Uterus (tissue), 4 donors: Measurements from ENCODE around the gene TCF19. TPM values are rescaled to one million over a fixed set of nuclear protein-coding genes. Genes with fewer than 3 reads are reported as not detected.

Source experiments
- DNase-seq, 2 donors: peaks; one replicate each; pipeline ENCODE4 v3.0.0-alpha.2; 2019 to 2020
- H3K27ac ChIP-seq, 2 donors: fragments of 200-600 bp; sonication (generic); 1 replicate in 1 of 2; 2 replicates in 1 of 2; pipeline ENCODE4 v1.5.1; 2016 to 2018
- H3K27me3 ChIP-seq, 2 donors: fragments of 200-600 bp; sonication (generic); one replicate each; pipeline ENCODE4 v1.5.1; 2018 to 2019; ENCODE audit warnings: control low read depth in 1 of 2
- H3K36me3 ChIP-seq, 2 donors: fragments of 200-600 bp; sonication (generic); one replicate each; pipeline ENCODE4 v1.5.1; 2019; ENCODE audit warnings: control low read depth in 1 of 2
- H3K4me1 ChIP-seq, 2 donors: fragments of 200-600 bp; sonication (generic); one replicate each; pipeline ENCODE4 v1.5.1; 2018 to 2019; ENCODE audit warnings: control low read depth in 1 of 2
- H3K4me3 ChIP-seq, 2 donors: fragments of 200-600 bp; sonication (generic); 1 replicate in 1 of 2; 2 replicates in 1 of 2; pipeline ENCODE4 v1.5.1; 2018 to 2019; ENCODE audit warnings: mild to moderate bottlenecking in 1 of 2
- H3K9me3 ChIP-seq, 2 donors: fragments of 200-600 bp; sonication (generic); one replicate each; pipeline ENCODE4 v1.5.1; 2019; ENCODE audit warnings: control low read depth in 1 of 2
- CTCF ChIP-seq, 4 experiments: fragments of 200-600 bp in 2 of 4; fragments of 450-650 bp in 2 of 4; sonication (generic) in 2 of 4; IDR thresholded peaks; one replicate each; pipeline ENCODE4 v1.5.1; 2016 to 2019; ENCODE audit warnings: antibody characterized with exemption in 4 of 4, mild to moderate bottlenecking in 2 of 4, moderate library complexity in 1 of 4
- POLR2A ChIP-seq, 2 donors: fragments of 450-650 bp; IDR thresholded peaks; one replicate each; pipeline ENCODE4 v1.6.1; 2016; ENCODE audit warnings: antibody characterized with exemption in 2 of 2, mild to moderate bottlenecking in 1 of 2, moderate library complexity in 1 of 2
- intact Hi-C: fragments of 100-400 bp; cut with DNase I; formaldehyde crosslinking; loops from one replicate; pipeline ENCODE4 v1.15.1; 2023; ENCODE audit warnings: low total_unique reads
- total RNA-seq, 4 donors: library from RNA; depleted of rRNA in 3 of 4; stranded (reverse); fragments of >200 nt in 3 of 4; gene quantifications; one replicate each; pipeline versions ENCODE4 v1.1.0 to v1.2.4, GENCODE V29; 2014 to 2023
- donor health status: DM: yes; HTN: yes; CAD: no.

Gene TCF19
- total RNA-seq, 4 donors from 2014 or later: 3.6 to 22.3 (median 12.6) TPM

- no peak overlapping the region for H3K4me3 ChIP-seq
- DNase-seq: peak; percentile 44 to 65
- TF ChIP-seq CTCF (IDR thresholded peaks at IDR 0.05) (no peak), POLR2A (IDR thresholded peaks at IDR 0.05) (no peak)
- no peak overlapping the region for H3K27ac ChIP-seq
- H3K9me3 ChIP-seq: no peaks in the 10 kb centered on the region
- H3K36me3 ChIP-seq: no peaks in the 10 kb centered on the region
- H3K4me1 ChIP-seq: no peaks in the 10 kb centered on the region
- no peaks in the 10 kb centered on the region for H3K27me3 ChIP-seq
- intact Hi-C loops: loop anchor here (5.0 kb wide), 1 partner anchor 49 kb away; no protein-coding TSS in a partner anchor
These were observed 15.2 kb upstream of the TCF19 start for GRCh38 chr6:31143148-31143547.

- H3K27ac ChIP-seq: no peak overlapping the region
- no peaks in the 10 kb centered on the region for H3K9me3 ChIP-seq
- TF ChIP-seq CTCF (IDR thresholded peaks at IDR 0.05): no peak
- no peak for TF ChIP-seq POLR2A (IDR thresholded peaks at IDR 0.05)
- DNase-seq: no peak
- no peaks in the 10 kb centered on the region for H3K27me3 ChIP-seq
- no peaks in the 10 kb centered on the region for H3K4me1 ChIP-seq
- intact Hi-C loops: loop anchor here (5.0 kb wide), 1 partner anchor 48 kb away; no protein-coding TSS in a partner anchor
- no peak overlapping the region for H3K4me3 ChIP-seq
- no peaks in the 10 kb centered on the region for H3K36me3 ChIP-seq
These were observed 14.0 kb upstream of the TCF19 start for GRCh38 chr6:31144296-31144969.

- Histone ChIP-seq H3K4me1 (no peaks in the 10 kb centered on the region), H3K27me3 (no peaks in the 10 kb centered on the region), H3K4me3 (no peak overlapping the region), H3K36me3 (no peaks in the 10 kb centered on the region), H3K27ac (no peak overlapping the region), H3K9me3 (no peaks in the 10 kb centered on the region)
- DNase-seq: no peak
- intact Hi-C loops: loop anchor here (5.0 kb wide), 1 partner anchor 47 kb away; no protein-coding TSS in a partner anchor
- no peak for TF ChIP-seq CTCF (IDR thresholded peaks at IDR 0.05)
- TF ChIP-seq POLR2A (IDR thresholded peaks at IDR 0.05): no peak
These were observed 13.4 kb upstream of the TCF19 start for GRCh38 chr6:31144970-31145340.

GRCh38 chr6:31145386-31145785, 13.0 kb upstream of the TCF19 start:
- no peak for TF ChIP-seq POLR2A (IDR thresholded peaks at IDR 0.05)
- no peak overlapping the region for H3K27ac ChIP-seq
- no peak overlapping the region for H3K4me3 ChIP-seq
- no peaks in the 10 kb centered on the region for H3K4me1 ChIP-seq
- H3K9me3 ChIP-seq: no peaks in the 10 kb centered on the region
- intact Hi-C loops: no loop called here
- H3K36me3 ChIP-seq: no peaks in the 10 kb centered on the region
- no peak for DNase-seq
- no peaks in the 10 kb centered on the region for H3K27me3 ChIP-seq

- no peak overlapping the region for H3K27ac ChIP-seq
- intact Hi-C loops: no loop called here
- no peaks in the 10 kb centered on the region for H3K36me3 ChIP-seq
- no peak for DNase-seq
- no peaks in the 10 kb centered on the region for H3K27me3 ChIP-seq
- H3K4me1 ChIP-seq: no peaks in the 10 kb centered on the region
- TF ChIP-seq CTCF (IDR thresholded peaks at IDR 0.05) (no peak), POLR2A (IDR thresholded peaks at IDR 0.05) (no peak)
- H3K9me3 ChIP-seq: no peaks in the 10 kb centered on the region
- H3K4me3 ChIP-seq: no peak overlapping the region
These were observed 8.5 kb upstream of the TCF19 start for GRCh38 chr6:31149827-31150447.
